Fibroblast of skin of left biceps (primary cell): ENCODE data around the gene GCH1.

Experiments used
- DNase-seq, 2 experiments: peaks; one replicate each; pipeline ENCODE4 v3.0.0-alpha.2; 2013; ENCODE audit warnings: low read depth in 2 of 2

The GCH1 gene

GRCh38 chr14:54867011-54867410, 35.6 kb downstream of the GCH1 start:
- peak in 1 of 2 experiments; percentile 36 for DNase-seq

- no peak for DNase-seq
Observed at GRCh38 chr14:54866588-54866987, 36.0 kb downstream of the GCH1 start.

- DNase-seq: no peak
Observed at GRCh38 chr14:54864526-54864925, 38.1 kb downstream of the GCH1 start.

- no peak for DNase-seq
Observed at GRCh38 chr14:54857830-54858269, 44.8 kb downstream of the GCH1 start.

GRCh38 chr14:54856152-54856551, 46.5 kb downstream of the GCH1 start:
- no peak for DNase-seq

GRCh38 chr14:54854181-54854580, 48.4 kb downstream of the GCH1 start:
- no peak for DNase-seq

- DNase-seq: no peak
Observed at GRCh38 chr14:54853339-54853738, 49.3 kb downstream of the GCH1 start.

GRCh38 chr14:54852215-54852614, 50.4 kb downstream of the GCH1 start:
- no peak for DNase-seq

- DNase-seq: no peak
Observed at GRCh38 chr14:54848910-54849309, 53.7 kb downstream of the GCH1 start.

- no peak for DNase-seq
Observed at GRCh38 chr14:54845641-54846040, 57.0 kb downstream of the GCH1 start.

GRCh38 chr14:54844479-54844878, 58.1 kb downstream of the GCH1 start:
- DNase-seq: no peak

- DNase-seq: no peak
Observed at GRCh38 chr14:54840798-54841197, 61.8 kb downstream of the GCH1 start.

- DNase-seq: no peak
Observed at GRCh38 chr14:54840336-54840735, 62.3 kb downstream of the GCH1 start.

GRCh38 chr14:54839701-54840119, 62.9 kb downstream of the GCH1 start:
- DNase-seq: no peak

- no peak for DNase-seq
Observed at GRCh38 chr14:54838931-54839512, 63.6 kb downstream of the GCH1 start.

- no peak for DNase-seq
Observed at GRCh38 chr14:54837508-54838149, 65.0 kb downstream of the GCH1 start.

- DNase-seq: no peak
Observed at GRCh38 chr14:54836231-54836630, 66.4 kb downstream of the GCH1 start.

GRCh38 chr14:54834727-54835126, 67.9 kb downstream of the GCH1 start:
- no peak for DNase-seq

- no peak for DNase-seq
Observed at GRCh38 chr14:54834081-54834480, 68.5 kb downstream of the GCH1 start.

GRCh38 chr14:54830650-54831049, 72.0 kb downstream of the GCH1 start:
- no peak for DNase-seq

- no peak for DNase-seq
Observed at GRCh38 chr14:54829486-54830224, 73.0 kb downstream of the GCH1 start.

- no peak for DNase-seq
Observed at GRCh38 chr14:54828037-54828436, 74.6 kb downstream of the GCH1 start.
